ENCODE data around the gene PCDHGB5.

- no peak for TF ChIP-seq CTCF (IDR thresholded peaks at IDR 0.05)
- no peak for TF ChIP-seq POLR2A (IDR thresholded peaks at IDR 0.05)
Observed at GRCh38 chr5:141384471-141385267, 13.1 kb upstream of the PCDHGB5 start.
